HG03135 (cell line): ENCODE results near the gene SSR1.

Experiments used
- ATAC-seq: cut with Tn5 transposase; IDR thresholded peaks from one replicate; pipeline ENCODE4 v1.9.1; 2021; ENCODE audit warnings: mild to moderate bottlenecking, moderate library complexity; ENCODE audit not compliant: unreplicated experiment

The SSR1 gene

DNA sequence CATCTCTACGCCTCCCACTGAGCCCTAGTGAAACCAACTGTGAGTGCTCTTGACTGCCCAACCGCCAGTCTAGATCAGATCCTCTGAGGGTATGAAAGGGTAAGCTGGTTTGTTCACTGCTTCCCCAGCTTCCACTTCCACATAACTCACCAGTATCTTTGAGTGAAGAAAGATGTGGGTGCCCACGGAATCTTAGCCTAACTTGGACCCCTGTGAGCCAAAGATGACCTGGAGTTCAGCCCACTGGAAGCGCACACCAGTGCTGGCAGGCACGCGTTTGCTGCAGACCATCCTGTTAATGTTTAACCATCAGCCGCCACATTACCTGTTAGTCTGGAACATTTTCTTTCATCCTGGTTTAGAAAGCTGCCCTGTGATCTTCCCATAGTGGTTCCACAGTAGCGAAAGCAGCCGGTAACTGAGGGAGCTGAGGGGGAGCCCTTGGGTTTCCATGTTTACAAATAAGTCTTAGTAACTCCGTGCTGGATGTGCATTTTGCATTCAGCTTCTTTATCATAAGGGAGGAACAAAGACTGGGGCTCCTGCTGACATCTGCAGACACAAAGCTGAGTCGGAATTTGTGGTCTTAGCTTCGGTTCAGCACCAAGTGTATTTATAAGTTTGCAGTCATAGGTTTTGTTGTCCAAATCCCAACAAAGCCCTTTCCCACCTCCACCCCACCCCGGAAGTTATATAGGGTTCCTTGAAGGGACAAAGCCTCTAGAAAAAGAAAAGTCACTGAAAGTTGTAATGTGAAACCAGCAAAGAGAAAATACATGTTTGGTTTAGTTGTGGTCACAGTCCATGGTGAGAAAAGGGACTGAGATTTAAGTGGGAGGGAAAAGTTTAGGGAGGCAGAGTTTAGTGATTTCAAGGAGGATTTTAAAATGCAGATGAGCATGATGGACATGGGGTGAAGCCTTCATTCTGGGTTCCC is 71.0 kb downstream of the SSR1 start:
- ATAC-seq: no peak

DNA sequence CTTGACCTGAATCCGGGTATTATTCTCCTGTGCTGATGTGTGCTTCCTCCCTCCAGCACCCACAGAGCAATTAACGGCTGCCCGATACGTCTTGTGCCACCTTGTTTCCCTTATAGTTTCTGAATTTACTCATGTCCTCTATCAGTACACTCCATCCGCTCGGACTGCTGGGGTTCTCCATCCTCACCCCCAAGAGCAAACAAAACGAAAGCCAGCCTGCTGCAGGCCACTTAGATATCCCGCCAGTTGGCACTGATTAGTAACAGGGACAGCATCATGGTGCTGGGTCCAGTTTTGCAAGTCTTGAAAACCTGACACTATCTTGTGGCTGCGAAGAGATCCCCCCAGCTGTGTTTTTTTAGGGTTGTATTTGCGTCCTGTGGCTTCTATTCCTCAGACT is 71.8 kb downstream of the SSR1 start:
- ATAC-seq: no peak

DNA sequence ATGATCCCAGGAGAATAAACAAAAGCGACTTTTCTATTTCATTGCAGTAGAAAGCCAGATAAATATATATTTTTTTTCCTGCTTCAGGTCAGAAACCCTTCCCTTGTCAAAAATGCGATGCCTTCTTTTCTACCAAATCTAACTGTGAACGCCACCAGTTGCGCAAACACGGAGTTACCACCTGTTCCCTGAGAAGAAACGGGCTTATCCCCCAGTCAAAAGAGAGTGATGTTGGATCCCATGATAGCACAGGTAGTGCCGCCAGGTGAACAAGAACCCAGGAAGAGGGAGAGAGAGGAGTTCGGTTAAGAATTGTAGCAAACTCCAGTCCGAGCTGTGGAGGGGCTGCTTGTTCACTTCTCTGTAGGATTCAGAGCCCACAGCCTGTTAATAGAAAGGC is 72.6 kb downstream of the SSR1 start:
- ATAC-seq: no peak

DNA sequence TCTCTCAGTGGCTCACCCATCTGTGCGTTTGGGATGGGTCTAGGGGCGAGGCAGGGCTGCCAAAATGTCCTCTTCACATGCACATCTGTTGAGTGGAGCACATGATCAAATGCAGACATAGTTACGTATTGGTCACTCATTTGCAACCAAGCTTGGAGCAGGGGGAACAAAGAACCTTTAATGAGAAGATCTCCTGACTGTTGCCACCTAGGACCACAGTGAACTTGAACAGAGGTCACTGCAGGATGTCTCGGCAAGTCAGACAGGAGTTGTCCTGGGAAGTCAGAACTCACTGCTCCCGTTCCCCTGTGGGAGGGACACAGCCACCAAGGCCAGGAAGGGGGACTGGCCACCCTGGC is 73.4 kb downstream of the SSR1 start:
- no peak for ATAC-seq

DNA sequence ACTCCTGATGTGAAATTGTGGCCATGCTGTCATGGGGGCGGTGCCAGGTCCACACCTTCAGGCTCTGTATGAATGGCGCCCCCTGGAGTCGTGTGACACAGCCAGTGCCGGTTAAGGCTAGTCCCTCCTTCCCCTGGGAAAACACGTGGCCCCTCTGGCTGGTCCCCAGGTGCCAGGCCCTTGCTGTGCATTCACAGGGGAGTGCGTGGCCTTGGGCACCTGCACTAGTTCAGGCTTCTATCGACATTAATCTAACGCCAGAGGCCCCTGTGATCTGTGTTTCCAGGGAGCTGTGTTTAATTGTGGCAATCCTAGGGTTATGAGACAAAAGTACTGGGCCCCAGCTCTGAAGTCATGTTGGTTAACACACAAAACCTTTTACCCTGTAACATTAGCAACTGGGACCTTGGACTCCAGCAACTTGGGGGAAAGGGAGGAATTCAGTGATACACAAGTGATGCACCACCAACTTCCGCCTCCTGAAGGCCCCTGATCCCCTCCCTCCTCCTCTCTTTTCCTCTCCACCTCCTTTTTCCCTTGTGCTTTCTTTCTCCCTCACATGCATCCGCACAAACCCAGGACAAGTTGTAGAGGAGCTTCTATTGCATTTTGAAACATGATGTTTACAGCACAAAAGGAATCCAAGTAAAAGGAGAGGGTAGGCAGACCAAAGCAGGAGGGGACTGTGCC is 74.0 kb downstream of the SSR1 start:
- peak; percentile 42 for ATAC-seq

DNA sequence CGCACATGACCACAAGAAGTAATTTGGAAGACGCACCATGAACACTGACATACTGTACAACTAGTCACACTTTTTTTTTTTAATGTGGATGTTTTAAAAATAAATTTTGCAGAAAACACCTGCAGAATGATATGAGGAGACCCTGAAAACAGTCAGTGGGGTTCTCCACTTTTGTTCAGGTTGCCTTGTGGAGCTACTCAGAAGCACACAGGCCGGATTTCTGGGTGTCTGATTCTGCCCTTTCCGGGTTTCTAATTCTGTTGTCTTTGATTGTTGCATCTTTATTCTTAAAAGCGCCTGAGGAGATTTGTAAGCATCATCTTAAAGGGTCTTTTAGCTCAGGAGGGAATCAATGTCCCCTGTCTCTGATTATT is 74.5 kb downstream of the SSR1 start:
- ATAC-seq: no peak

DNA sequence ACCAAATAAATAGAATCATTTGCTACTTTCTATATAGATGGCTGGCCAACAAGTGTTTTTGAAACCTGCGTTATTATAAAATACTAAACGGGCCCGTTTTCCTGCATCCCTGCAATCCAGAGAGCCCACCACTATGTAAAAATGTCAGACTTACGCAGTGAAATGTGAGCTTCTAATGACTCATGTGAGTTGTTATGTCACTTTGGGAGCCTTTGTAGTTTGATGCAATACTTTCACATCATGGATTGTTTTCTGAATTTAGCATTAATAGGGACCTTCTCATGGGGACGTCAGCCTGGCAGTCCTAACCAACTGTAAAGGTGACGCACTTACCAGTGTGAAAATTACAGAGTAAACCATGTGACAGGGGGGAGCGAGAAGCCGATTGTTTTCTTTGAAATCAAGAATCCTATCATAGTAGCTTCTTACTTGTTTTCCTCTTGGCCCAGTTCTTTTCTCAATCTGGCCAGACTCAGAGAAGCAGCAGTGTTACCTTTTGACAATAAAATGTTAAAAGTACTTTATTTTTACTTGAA is 75.3 kb downstream of the SSR1 start:
- no peak for ATAC-seq

DNA sequence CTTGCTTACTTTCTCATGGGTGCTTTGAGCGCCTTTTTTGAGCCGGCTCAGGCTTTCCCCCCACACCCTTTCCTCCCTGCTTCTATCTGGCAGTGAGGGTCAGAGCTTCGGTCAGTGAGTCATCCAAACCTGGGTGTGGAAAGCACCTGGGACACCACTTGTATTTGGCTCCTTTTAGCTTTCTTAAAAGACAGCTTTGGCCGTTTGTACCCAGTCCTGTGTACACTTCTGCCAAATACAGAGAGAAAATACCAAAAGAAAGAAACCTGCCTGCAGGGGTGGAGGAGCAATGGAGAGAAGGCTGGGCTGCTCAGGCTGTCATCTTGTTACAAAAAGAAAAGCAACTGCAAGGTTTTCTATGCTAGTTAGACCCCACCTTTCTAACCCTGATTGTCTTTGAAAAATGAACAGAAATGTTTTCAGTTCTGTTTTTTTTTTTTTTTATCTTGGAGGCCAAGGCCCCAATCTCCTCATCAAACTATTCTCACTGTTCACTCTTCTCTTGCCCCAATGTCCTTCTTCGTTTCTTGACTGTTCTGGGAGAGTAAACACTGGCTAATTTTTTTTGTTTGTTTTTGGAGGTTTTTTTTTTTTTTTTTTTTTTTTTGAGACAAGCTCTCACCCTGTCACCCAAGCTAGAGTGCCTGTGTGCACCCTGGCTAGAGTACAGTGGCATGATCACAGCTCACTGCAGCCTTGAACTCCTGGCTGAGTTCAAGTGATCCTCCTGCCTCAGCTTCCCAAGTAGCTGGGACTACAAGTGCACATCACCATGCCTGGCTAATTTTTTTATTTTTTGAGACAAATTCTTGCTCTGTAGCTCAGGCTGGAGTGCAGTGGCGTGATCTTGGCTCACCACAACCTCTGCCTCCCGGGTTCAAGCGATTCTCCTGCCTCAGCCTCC is 76.4 kb downstream of the SSR1 start:
- no peak for ATAC-seq

DNA sequence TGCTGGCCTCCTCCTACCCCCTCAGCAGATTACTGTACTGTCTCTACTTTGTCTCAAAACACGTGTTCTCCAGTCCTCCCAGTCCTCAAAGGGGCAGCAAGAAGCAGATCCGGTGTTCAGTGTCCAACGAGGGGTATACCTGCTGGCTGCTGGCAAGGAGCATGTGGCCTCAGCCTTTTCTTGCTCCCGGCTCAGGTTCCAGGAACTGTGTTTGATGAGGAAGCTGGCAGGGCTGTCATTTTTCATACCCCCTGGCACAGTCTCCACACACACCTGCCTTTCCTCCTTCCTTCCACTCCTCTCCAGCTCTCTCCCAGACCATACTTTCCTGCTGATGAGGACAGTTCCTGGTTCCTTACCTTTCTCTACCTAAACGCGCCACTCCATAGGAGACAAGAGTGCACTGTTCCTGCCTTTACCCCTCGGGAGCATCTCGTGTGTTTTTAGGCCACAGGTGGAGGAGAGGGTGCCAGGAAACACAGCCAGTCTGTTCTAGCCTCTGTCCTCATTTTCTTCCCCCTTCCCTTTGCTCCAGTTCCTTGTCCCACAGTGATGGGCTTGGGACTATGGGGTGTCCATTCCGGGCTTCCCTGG is 77.2 kb downstream of the SSR1 start:
- no peak for ATAC-seq

DNA sequence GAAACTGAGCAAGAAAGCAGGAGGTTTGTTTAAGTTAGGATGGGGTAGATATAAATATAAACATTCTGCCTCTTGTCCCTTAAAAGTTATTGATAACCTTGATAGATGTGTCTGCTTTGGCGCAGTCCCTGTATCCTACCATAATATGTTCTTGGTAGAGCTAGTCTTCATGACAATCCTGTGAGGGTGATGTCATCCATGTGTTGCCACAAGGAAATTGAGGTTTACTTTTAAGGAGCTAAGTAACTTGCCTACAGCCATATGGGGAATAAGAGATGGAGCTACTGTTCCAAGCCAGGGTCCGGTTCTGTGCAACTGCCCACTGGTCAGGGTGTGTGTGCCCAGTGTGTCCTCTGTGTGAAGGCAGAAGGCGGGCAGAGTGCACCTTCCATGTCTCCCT is 78.5 kb downstream of the SSR1 start:
- no peak for ATAC-seq

DNA sequence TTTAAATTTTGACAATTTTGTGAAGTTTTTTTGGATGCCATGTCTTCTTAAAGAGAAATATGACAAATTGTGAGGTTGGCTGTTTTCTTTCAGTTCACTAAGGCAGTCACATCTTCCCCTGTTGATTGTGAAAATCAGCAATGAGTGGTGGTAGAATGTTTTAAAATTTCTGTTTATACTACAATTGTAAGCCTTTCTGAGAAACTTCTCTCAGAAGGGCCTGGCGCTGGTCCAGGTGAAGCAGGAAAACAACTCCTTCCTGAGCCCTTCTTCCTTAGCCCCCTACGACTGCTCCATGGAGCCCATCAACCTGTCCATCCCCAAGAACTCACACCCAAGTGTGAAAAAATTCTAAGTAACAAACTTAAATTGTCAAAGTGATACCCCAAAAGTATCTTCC is 80.6 kb downstream of the SSR1 start:
- no peak for ATAC-seq

DNA sequence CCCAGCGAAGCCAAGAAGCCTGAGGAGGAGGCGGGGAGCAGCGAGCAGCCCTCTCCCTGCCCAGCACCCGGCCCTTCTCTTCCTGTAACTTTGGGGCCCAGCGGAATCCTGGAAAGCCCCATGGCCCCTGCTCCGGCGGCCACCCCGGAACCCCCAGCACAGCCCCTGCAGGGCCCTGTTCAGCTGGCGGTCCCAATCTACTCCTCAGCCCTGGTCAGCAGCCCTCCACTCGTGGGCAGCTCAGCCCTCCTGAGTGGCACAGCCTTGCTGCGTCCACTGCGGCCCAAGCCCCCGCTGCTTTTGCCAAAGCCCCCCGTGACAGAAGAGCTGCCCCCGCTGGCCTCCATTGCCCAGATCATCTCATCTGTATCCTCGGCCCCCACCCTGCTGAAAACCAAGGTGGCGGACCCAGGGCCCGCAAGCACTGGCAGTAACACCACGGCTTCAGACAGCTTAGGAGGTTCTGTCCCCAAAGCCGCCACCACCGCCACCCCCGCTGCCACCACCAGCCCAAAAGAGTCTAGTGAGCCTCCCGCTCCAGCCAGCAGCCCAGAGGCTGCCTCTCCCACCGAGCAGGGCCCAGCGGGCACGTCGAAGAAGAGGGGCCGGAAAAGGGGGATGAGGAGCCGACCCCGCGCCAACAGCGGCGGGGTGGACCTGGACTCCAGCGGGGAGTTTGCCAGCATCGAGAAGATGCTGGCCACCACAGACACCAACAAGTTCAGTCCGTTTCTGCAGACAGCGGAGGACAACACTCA is 81.9 kb downstream of the SSR1 start:
- ATAC-seq: no peak

DNA sequence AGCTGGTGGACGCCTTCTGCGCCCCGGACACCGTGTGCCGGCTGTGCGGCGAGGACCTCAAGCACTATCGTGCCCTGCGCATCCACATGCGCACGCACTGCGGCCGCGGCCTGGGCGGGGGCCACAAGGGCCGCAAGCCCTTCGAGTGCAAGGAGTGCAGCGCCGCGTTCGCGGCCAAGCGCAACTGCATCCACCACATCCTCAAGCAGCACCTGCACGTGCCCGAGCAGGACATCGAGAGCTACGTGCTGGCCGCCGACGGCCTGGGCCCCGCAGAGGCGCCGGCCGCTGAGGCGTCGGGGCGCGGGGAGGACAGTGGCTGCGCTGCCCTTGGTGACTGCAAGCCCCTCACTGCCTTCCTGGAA is 82.7 kb downstream of the SSR1 start:
- no peak for ATAC-seq

DNA sequence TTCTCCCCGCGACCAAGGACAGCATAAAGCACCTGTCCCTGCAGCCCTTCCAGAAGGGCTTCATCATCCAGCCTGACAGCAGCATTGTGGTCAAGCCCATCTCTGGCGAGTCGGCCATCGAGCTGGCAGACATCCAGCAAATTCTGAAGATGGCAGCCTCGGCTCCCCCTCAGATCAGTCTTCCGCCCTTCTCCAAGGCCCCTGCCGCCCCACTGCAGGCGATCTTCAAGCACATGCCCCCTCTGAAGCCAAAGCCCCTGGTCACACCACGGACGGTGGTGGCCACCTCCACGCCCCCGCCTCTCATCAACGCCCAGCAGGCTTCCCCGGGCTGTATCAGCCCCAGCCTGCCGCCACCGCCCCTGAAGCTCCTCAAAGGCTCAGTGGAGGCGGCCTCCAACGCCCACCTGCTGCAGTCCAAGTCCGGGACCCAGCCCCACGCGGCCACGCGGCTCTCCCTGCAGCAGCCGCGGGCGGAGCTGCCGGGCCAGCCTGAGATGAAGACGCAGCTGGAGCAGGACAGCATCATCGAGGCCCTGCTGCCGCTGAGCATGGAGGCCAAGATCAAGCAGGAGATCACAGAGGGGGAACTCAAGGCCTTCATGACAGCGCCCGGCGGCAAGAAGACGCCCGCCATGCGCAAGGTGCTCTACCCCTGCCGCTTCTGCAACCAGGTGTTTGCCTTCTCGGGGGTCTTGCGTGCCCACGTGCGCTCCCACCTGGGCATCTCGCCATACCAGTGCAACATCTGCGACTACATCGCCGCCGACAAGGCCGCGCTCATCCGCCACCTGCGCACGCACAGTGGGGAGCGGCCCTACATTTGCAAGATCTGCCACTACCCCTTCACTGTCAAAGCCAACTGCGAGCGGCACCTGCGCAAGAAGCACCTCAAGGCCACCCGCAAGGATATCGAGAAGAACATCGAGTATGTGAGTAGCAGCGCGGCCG is 83.3 kb downstream of the SSR1 start:
- ATAC-seq: no peak

DNA sequence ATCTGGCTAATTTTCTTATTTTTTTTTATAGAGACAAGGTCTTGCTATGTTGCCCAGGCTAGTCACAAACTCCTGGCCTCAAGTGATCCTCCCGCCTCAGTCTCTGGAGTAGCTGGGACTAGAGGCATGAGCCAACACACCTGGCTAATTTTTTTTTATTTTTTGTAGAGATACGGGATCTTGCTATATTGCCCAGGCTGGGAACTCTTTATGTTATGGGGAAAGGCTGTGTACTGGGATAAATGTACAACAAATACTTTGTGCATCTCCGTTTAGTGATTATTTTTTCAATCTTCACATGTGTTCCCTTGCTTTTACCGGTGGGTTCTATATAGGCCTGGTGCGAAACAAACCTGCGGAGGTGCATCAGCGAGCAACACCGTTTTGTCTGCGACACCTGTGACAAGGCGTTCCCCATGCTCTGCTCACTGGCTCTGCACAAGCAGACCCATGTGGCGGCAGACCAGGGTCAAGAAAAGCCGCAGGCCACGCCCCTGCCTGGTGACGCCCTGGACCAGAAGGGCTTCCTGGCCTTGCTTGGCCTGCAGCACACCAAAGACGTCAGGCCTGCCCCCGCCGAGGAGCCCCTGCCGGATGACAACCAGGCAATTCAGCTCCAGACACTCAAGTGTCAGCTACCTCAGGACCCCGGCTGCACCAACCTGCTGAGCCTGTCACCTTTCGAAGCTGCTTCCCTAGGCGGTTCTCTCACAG is 84.2 kb downstream of the SSR1 start:
- no peak for ATAC-seq

DNA sequence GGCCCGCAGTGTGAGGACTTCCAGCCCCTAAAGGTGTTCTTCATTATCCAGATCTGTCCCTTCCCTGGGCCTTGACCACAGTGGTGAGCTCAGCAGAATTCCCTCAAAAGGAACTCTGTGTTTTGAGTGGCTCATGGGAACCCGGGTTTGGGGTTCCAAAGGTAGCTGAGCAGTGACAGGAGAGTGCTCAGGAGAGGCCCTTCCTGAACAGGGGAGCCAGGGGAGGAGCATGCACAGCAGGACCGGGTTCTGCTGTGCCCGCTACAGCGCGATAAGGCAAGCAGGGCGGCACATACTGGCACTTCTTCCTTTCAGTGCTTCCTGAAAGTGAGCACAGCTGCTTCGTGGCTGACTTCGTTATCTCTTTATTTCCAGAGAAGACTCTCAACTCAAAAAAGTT is 88.3 kb downstream of the SSR1 start:
- ATAC-seq: no peak

DNA sequence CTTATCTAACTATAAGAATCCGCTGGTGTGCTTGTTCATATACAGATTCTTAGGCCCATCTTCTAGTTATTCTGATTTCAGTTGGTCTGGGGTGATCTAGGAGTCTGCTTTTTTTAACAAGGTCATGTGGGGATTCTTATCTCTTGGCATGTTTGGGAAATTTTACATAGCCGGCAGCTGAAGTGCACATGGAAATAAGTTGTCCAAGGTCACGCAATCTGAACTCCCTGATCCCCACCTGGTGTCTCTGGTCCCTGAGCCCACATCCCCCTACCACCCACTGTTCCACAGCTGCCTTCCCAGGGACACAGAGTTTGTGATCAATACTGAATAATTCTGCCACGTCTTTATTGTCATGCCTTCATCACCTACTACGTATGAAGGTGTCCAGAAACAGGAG is 90.8 kb downstream of the SSR1 start:
- no peak for ATAC-seq

DNA sequence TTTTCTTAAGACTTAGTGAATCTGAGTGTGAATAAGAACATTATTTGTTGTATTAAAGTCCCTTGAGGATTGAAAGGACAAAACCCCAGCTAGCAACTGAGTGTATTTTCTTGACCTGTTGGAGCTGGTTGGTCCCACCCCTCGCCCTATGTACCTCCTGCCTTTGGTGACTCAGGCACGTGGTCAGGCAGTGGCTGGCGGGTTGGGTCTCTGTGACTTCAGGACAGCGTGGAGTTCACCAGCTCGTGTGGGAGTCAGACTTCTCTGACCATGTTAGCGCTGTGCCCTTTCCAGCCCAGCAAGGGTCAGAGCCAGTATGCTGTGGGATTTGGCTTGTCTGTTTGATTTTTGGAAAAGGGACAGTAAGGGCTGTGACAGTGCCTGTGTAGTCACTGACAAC is 93.7 kb downstream of the SSR1 start:
- ATAC-seq: no peak
